ENCODE measurements around the gene DGCR8. TPM values are rescaled to one million over a fixed set of nuclear protein-coding genes. Genes with fewer than 3 reads are reported as not detected.

The DGCR8 gene
- total RNA-seq, 4 donors from 2014 or later, result 16.9 to 27.6 (median 25.5) TPM

DNA sequence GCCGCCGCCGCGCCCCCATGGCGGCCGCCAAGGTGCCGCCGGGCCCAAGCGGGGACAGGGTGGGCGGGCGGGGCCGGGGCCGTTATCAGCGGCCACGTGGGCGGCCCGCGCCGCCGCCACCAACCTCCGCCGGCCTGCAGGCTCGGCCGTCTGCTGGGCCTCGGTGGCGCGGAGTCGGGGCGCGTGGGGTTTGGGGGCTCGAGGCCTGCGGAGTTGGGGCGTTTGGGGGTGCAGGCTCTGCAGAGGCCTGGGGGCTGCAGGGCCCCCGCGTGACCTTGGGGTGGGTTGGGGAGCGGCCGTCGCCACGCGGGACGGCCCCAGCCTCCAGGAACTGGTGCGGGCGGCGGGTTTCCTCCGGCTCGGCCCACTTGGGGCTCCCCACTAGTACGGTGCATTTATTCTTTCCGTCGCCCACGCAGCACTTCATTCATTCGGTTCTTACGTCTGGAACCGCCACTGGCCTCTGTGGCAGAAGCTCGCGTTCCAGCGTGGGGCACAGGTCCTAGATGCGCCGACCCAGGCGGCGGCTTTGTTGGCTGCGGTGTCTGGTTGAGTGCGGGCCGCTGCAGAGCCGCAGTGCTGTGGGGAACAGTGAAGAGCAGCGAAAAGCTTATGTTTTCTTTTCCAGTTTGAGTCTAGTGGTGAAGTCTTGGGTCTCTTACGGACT is 37.7 kb downstream of the DGCR8 start:
- H3K9me3 ChIP-seq, result no peaks in the 10 kb centered on the region
- no peak for ATAC-seq
- no peak for TF ChIP-seq EP300 (IDR thresholded peaks at IDR 0.05)
- no peak for TF ChIP-seq POLR2A (IDR thresholded peaks at IDR 0.05)
- TF ChIP-seq, protein P1, sequence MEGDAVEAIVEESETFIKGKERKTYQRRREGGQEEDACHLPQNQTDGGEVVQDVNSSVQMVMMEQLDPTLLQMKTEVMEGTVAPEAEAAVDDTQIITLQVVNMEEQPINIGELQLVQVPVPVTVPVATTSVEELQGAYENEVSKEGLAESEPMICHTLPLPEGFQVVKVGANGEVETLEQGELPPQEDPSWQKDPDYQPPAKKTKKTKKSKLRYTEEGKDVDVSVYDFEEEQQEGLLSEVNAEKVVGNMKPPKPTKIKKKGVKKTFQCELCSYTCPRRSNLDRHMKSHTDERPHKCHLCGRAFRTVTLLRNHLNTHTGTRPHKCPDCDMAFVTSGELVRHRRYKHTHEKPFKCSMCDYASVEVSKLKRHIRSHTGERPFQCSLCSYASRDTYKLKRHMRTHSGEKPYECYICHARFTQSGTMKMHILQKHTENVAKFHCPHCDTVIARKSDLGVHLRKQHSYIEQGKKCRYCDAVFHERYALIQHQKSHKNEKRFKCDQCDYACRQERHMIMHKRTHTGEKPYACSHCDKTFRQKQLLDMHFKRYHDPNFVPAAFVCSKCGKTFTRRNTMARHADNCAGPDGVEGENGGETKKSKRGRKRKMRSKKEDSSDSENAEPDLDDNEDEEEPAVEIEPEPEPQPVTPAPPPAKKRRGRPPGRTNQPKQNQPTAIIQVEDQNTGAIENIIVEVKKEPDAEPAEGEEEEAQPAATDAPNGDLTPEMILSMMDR (IDR thresholded peaks at IDR 0.05), result no peak
- TF ChIP-seq POLR2AphosphoS5 (IDR thresholded peaks at IDR 0.05), result no peak
- peaks cover 0 to 70% of the 10 kb centered on the region in 2 donors for H3K36me3 ChIP-seq
- no peaks in the 10 kb centered on the region for H3K27me3 ChIP-seq
- peaks cover 0 to 74% (median 22%) of the 10 kb centered on the region in 3 donors for H3K4me1 ChIP-seq
- 0% methylated on average over 1 to 5 of the region's 66 CpGs for WGBS, 2 donors (ENCODE audit: low coverage in 1 of 2)
- H3K27ac ChIP-seq, result peak overlapping the region in 3 of 4 donors; percentile 87 to 90 (median 89)
- H3K4me3 ChIP-seq, result peak overlapping the region; percentile 74 to 91

DNA sequence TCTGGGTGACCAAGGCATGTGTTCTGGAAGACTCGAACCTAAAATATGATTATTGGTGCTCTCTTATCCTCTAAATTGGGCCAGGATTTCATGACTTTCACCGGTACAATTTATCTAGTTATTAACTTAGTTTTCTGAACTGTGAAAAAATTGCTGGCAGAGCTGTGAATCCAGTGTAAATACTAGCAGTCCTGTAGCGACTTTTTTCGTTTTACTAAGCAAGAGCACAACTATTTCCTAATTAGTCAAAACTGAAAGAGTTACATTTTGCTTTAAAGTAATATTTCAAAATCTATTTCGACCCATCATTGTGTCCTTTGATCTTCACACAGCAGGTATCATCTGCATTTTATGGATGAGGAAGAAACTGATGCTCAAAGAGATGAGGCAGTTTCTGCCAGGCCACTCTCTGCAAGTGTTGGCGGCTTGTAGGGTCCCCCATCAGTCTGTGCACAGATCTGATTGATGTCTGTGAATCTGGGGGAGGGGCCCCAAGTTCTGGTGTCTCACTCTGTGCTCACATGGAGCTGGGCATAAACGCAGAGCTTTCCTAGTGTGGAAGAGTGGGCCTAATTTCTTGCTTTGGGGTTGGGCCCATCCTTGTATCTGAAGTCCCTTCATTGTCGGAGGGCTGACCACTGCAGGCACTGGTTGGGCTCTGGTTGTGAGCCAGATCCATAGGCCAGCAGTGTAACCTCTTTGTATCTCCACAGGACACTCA is 38.4 kb downstream of the DGCR8 start:
- 2 to 9% methylated on average over 7 to 8 of the region's 8 CpGs for WGBS, 2 donors (ENCODE audit: low coverage in 1 of 2)
- no peaks in the 10 kb centered on the region for H3K9me3 ChIP-seq
- H3K4me1 ChIP-seq, result peaks cover 0 to 74% (median 22%) of the 10 kb centered on the region in 3 donors
- H3K27me3 ChIP-seq, result no peaks in the 10 kb centered on the region
- peak overlapping the region; percentile 74 to 91 for H3K4me3 ChIP-seq
- peak overlapping the region in 3 of 4 donors; percentile 87 to 90 (median 89) for H3K27ac ChIP-seq
- TF ChIP-seq POLR2A (IDR thresholded peaks at IDR 0.05), result no peak
- TF ChIP-seq, protein P1 (IDR thresholded peaks at IDR 0.05), result no peak
- TF ChIP-seq POLR2AphosphoS5 (IDR thresholded peaks at IDR 0.05), result no peak
- TF ChIP-seq EP300 (IDR thresholded peaks at IDR 0.05), result no peak
- ATAC-seq, result no peak
- H3K36me3 ChIP-seq, result peaks cover 0 to 65% of the 10 kb centered on the region in 2 donors

DNA sequence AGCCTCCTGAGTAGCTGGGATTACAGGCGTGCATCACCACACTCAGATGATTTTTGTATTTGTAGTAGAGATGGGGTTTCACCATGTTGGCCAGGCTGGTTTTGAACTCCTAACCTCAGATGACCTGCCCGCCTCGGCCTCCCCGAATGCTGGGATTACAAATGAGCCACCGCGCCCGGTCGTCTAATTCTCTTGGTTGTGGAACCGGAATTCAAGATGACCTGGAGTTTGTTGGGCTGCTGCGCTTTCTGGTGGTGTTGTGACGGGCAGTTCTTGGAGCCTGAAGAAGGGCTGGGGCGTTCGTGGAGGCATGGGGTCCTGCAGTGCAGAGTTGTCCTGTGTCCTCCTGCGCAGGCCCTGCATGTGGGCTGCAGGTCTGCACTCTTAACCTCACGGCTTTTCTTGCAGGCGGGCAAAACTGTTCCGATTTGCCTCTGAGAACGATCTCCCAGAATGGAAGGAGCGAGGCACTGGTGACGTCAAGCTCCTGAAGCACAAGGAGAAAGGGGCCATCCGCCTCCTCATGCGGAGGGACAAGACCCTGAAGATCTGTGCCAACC is 41.9 kb downstream of the DGCR8 start:
- no peak overlapping the region for H3K4me3 ChIP-seq
- no peak for ATAC-seq
- H3K9me3 ChIP-seq, result no peaks in the 10 kb centered on the region
- peaks cover 0 to 48% (median 10%) of the 10 kb centered on the region in 3 donors for H3K4me1 ChIP-seq
- WGBS, 2 donors (ENCODE audit: low coverage in 1 of 2), result 91% methylated on average over 4 of the region's 22 CpGs; no CpG with 5 or more reads in 1 of the 2 donors
- TF ChIP-seq EP300 (IDR thresholded peaks at IDR 0.05), result no peak
- TF ChIP-seq, protein P1 (IDR thresholded peaks at IDR 0.05), result no peak
- TF ChIP-seq POLR2A (IDR thresholded peaks at IDR 0.05), result no peak
- no peak for TF ChIP-seq POLR2AphosphoS5 (IDR thresholded peaks at IDR 0.05)
- H3K36me3 ChIP-seq, result peaks cover 0 to 73% of the 10 kb centered on the region in 2 donors
- H3K27ac ChIP-seq, result no peak overlapping the region
- H3K27me3 ChIP-seq, result no peaks in the 10 kb centered on the region

DNA sequence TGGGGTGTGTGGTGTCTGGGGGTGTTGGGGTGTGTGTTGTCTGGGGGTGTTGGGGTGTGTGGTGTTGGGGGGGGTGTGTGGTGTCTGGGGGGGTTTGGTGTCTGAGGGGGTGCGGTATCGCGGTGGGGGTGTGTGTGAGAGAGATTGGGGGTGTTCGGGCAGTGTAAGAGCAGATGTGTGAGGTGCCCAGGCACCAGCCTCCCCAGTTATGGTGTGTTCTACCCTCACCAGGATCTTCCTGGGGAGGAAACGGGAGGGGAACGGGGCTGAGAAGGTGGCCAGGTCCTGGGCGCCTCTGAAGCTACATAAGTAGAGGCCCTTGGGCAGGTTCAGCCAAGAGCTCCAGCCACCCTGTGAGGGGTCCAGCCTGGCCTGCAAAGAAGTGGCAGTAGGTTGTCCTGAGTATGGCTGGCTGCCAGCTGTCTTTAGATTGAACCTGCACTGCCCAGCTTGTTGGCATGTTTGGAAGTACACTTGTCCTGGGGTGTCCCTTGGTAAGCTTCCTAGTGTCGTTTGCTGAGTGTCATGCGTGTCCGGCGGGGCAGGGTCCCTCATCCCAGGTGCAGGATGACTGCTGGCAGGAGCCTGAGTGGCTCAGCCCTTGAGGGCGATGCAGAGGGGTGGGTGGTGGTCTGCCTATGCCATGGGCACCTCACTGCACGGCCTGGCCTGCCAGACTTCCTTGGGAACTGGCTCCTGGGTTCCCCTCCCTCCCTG is 43.5 kb downstream of the DGCR8 start:
- no peak for ATAC-seq
- Histone ChIP-seq H3K36me3 (peaks cover 0 to 85% of the 10 kb centered on the region in 2 donors), H3K4me3 (no peak overlapping the region), H3K9me3 (no peaks in the 10 kb centered on the region), H3K27ac (no peak overlapping the region), H3K4me1 (peaks cover 0 to 39% (median 5%) of the 10 kb centered on the region in 3 donors), H3K27me3 (no peaks in the 10 kb centered on the region)
- TF ChIP-seq POLR2AphosphoS5 (IDR thresholded peaks at IDR 0.05) (no peak), EP300 (IDR thresholded peaks at IDR 0.05) (no peak), POLR2A (IDR thresholded peaks at IDR 0.05) (no peak)
- TF ChIP-seq, protein P1 (IDR thresholded peaks at IDR 0.05), result no peak
- WGBS, 2 donors (ENCODE audit: low coverage in 1 of 2), result 80 to 84% methylated on average over 1 to 3 of the region's 13 CpGs
